Fibroblast of mammary gland (primary cell): ENCODE results near the gene USP47.

Experiments used
- DNase-seq: peaks from one replicate; pipeline ENCODE4 v3.0.0-alpha.2; 2010; ENCODE audit warnings: low read depth
- H3K4me3 ChIP-seq: 2 replicates; pipeline ENCODE4 v1.5.1; 2011; ENCODE audit warnings: low read depth, mild to moderate bottlenecking, low read length, moderate library complexity; ENCODE audit not compliant: control insufficient read depth
- CTCF ChIP-seq: conservative IDR thresholded peaks from 2 replicates; pipeline ENCODE4 v1.5.1; 2011; ENCODE audit warnings: low read depth, low read length, inconsistent platforms; ENCODE audit not compliant: control insufficient read depth, insufficient read depth

USP47 gene

GRCh38 chr11:11843642-11844041 is 1.9 kb downstream of the USP47 start:
- no peak for TF ChIP-seq CTCF

GRCh38 chr11:11844272-11844671 is 2.5 kb downstream of the USP47 start:
- H3K4me3 ChIP-seq = peak overlapping the region; percentile 76
- no peak for DNase-seq
- TF ChIP-seq CTCF = no peak

More at GRCh38 chr11:11843642-11844041, 1.9 kb downstream of the USP47 start:
- no peak for DNase-seq
- peak overlapping the region; percentile 76 for H3K4me3 ChIP-seq

GRCh38 chr11:11845071-11845470 is 3.3 kb downstream of the USP47 start:
- H3K4me3 ChIP-seq = no peak overlapping the region
- no peak for TF ChIP-seq CTCF
- no peak for DNase-seq

GRCh38 chr11:11845551-11845950 is 3.8 kb downstream of the USP47 start:
- H3K4me3 ChIP-seq = no peak overlapping the region
- no peak for TF ChIP-seq CTCF

GRCh38 chr11:11847082-11847481 is 5.3 kb downstream of the USP47 start:
- DNase-seq = no peak
- TF ChIP-seq CTCF = no peak
- H3K4me3 ChIP-seq = no peak overlapping the region

More at GRCh38 chr11:11845551-11845950, 3.8 kb downstream of the USP47 start:
- peak; percentile 55 for DNase-seq

- no peak overlapping the region for H3K4me3 ChIP-seq
- DNase-seq = peak; percentile 78
- peak; percentile 87 for TF ChIP-seq CTCF
Observed at GRCh38 chr11:11848891-11849746, 7.3 kb downstream of the USP47 start.
